CD4-positive, alpha-beta T cell treated with Interleukin-2 at 100 ng/mL for 4 hours (primary cell): ENCODE measurements around the gene IGSF9.

ENCODE experiments used
- DNase-seq: peaks from one replicate; pipeline ENCODE4 v3.0.0-alpha.2; 2020; ENCODE audit warnings: low spot score

The IGSF9 gene

DNA sequence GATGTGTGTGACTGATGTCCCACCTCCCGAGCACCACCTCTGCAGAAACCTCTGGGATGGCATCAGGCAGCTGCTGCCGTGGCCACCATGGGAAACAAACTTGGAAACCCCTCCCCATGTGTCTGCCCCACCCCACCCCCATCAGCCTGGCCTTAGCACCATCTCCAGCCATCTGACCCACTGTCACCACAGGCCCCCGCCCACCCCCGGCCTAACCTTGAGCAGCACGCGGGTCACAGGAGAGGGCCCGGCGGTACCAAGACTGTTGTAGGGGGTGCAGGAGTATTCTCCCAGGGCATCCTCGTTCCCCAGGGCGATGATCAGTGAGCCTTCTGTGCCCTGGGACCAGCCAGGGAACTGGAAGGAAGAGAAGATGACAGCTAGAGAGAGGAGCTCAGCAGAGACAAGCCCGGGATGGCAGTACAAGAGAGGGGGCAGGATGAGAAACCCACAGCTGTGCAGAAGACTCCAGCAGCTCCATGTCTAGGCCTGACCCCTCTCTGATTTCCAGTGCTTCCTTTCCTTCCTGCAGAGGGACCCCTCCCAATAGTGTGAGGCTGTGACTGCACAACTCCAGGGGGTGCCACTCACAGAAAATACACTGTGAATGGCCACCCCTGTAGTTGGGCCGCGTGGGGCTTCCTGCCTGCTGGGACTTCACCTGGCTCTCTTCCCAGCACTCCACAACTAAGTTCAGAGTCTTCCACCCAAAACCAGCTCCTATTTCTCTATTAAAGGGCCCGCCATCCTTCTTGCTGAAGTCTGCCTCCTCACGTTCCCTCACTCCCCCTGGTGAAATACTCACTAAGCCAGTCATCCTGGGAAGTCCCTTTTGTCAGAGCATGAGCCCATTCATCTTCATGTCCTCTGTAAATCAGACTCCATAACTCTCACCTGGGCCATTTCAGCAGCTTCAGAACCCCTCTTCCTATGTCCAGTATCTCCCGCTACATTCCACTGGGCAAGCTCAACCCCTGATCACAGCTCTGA lies 12.8 kb downstream of the IGSF9 start:
- no peak for DNase-seq

- no peak for DNase-seq
Observed at GRCh38 chr1:159931795-159932173, 13.6 kb downstream of the IGSF9 start.

GRCh38 chr1:159931101-159931794 lies 14.2 kb downstream of the IGSF9 start:
- no peak for DNase-seq

DNA sequence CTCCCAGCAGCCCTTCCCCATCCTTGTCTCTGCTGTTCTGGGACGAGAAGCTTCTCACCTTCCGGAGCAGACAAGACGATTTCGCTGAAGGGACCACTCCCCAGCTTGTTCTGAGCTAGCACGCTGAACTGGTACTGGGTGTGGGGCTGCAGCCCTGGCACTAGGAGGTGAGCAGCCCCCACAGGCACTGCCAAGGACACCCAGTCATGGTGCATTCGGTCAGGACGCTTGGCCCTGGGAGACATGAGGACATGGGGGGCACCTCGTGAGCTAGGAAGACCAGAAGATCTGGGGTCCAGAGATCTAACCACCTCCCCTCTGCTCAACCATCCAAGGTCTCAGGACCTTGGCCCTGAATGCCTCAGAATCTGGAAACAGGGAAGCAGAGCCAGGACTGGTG lies 14.8 kb downstream of the IGSF9 start:
- DNase-seq, result no peak

GRCh38 chr1:159930216-159930615 lies 15.2 kb downstream of the IGSF9 start:
- no peak for DNase-seq

DNA sequence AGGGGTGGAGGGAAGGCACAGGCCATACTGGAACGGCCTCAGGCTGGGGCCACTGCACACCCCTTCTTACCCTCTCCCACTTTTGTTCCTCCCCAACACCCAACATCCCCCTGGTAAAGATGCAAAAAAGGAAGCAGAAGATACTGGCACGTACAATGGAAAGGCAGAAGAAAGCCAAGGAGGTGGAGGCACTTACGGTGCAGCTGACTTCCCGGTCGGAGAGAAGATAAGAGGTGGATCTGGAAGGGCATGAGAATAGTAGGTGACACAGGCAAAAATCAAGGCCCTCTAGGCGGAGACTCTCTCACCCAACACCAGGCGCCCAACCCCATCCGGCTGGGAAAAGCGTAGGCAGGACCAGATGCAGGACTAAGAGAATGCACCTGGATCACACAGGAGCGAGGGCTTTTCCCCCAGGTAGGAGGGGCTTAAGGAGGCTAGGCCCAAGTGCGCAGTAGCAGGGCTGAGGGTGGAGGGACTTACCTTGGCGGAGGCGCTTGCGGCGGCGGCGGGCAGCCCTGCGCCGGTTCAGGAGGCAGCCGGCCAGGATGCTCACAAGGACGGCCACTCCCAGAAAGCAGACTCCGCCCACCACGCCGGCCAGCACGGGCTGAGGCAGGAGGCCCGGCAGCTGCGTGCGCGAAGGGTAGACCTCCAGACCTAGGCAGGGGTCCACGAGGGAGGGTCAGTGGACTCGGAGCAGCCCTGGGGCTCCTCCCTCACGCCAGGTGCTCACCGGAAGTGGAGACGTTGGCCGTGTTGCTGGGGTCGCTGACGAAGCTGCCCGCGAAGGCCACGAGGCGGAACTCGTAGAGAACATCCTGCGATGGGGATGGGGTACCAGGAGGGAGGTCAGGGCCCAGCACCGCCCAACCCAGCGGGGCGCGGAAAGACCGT lies 16.0 kb downstream of the IGSF9 start:
- no peak for DNase-seq

GRCh38 chr1:159928491-159929050 lies 16.8 kb downstream of the IGSF9 start:
- no peak for DNase-seq

GRCh38 chr1:159927849-159928431 lies 17.5 kb downstream of the IGSF9 start:
- DNase-seq, result no peak

- DNase-seq, result no peak
Observed at GRCh38 chr1:159927211-159927848, 18.1 kb downstream of the IGSF9 start.

DNA sequence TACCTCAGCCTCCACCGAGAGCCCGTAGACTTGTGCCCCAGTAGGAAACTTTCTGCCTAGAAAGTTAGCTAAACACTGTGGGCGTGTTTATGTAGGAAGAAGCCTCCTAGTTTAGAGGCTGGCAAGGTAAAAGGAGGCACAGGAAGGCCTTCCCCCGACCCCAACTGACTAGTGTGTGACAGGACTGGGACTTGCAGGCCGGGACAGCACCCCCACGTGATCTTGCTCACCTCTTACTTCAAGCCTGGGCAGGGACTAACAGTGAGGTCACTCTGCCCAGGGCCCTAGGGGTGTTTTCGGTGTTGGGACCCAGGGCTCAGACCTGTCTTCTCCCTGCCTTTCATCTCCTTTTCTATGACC lies 19.7 kb downstream of the IGSF9 start:
- DNase-seq, result no peak

- peak; percentile 96 for DNase-seq
Observed at GRCh38 chr1:159924791-159925718, 20.4 kb downstream of the IGSF9 start, which contains the start of gene TAGLN2. TSS of gene TAGLN2 (minus strand) at chr1:159925507. CDS start at chr1:159920509, 4,998 bp downstream.

- DNase-seq, result peak; percentile 83
Observed at GRCh38 chr1:159924025-159924790, 21.2 kb downstream of the IGSF9 start.

- DNase-seq, result peak; percentile 97
Observed at GRCh38 chr1:159923203-159924024, 22.0 kb downstream of the IGSF9 start.

GRCh38 chr1:159922511-159923202 lies 22.8 kb downstream of the IGSF9 start:
- DNase-seq, result no peak

GRCh38 chr1:159921700-159922504 lies 23.5 kb downstream of the IGSF9 start:
- DNase-seq, result peak; percentile 44

DNA sequence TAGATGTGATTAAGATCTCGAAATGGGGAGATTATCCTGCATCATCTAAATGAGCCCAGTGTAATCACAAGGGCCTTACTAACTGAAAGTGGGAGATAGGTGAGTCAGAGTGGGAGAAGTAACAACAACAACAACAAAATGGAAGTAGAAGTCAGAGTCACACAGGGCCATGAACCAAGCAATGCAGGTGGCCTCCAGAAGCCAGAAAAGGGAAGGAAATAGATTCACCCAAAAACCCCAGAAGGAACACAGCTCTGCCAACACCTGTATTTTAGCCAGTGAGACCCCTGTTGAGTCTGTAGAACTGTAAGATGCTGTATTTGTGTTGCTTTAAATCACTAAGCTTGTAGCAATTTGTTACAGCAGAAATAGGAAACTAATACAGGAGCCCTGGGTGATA lies 24.2 kb downstream of the IGSF9 start:
- peak; percentile 56 for DNase-seq

GRCh38 chr1:159920651-159921050 lies 24.8 kb downstream of the IGSF9 start:
- no peak for DNase-seq
